ENCODE results near the gene TNNC1. TPM values are rescaled to one million over a fixed set of nuclear protein-coding genes. Genes with fewer than 3 reads are reported as not detected.
A peak's percentile ranks its signal among the peaks of the same experiment; 100 is the strongest.

TNNC1 gene
- total RNA-seq, 2 experiments from 2014 or later, result 7.2 to 7.6 TPM

DNA sequence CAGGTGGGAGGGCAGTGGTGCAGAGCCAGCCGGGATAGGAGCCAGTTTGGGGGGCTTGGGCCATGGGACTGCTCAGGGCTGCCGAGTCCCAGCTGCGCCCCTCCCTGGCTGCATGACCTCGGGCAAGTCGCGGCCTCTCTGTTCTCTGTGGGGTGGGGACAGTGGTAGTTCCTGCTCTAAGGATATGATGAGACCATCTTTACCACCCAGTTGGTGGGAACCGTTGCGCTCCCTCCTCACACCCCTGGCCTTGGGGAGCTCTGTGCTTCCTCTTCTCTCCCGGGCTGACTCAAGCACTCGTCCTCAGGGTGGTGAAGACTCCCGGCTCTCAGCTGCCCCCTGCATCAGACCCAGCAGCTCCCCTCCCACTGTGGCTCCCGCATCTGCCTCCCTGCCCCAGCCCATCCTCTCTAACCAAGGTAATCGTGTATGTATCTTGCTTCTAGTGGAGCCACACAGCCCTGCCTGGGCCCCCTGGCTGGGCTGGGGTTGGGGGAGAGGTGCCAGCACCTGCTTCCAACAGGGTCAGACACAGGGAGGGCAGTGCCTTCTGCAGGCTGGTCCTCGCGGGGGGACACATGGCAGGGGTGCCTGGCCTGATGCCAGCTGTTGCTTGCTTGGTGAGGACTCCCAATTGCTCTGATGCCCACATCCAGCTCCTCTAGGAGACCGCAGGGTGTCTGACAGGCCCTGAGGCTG, 26.2 kb upstream of the TNNC1 start:
- CTCF ChIA-PET, result no interaction called here
- Mint-ChIP-seq H3K27ac (no peak overlapping the region), H3K36me3 (ENCODE audit: low read depth) (peaks cover 17% of the 10 kb centered on the region)

GRCh38 chr3:52479037-52479876, 25.4 kb upstream of the TNNC1 start:
- Mint-ChIP-seq H3K36me3 (ENCODE audit: low read depth) (peaks cover 17% of the 10 kb centered on the region), H3K27me3 (ENCODE audit: low read depth) (no peaks in the 10 kb centered on the region), H3K27ac (no peak overlapping the region), H3K4me3 (no peak overlapping the region), H3K9me3 (no peaks in the 10 kb centered on the region), H3K4me1 (ENCODE audit: low read depth) (no peaks in the 10 kb centered on the region)
- intact Hi-C loops (cut with micrococcal nuclease), result no loop called here
- CTCF ChIA-PET, result no interaction called here
- no peak for DNase-seq

More for the DNA sequence above, 26.2 kb upstream of the TNNC1 start:
- H3K4me3 Mint-ChIP-seq, result no peak overlapping the region
- H3K9me3 Mint-ChIP-seq, result no peaks in the 10 kb centered on the region
- no peak for DNase-seq
- no peaks in the 10 kb centered on the region for H3K27me3 Mint-ChIP-seq (ENCODE audit: low read depth)
- H3K4me1 Mint-ChIP-seq (ENCODE audit: low read depth), result no peaks in the 10 kb centered on the region
- intact Hi-C loops (cut with micrococcal nuclease), result no loop called here

DNA sequence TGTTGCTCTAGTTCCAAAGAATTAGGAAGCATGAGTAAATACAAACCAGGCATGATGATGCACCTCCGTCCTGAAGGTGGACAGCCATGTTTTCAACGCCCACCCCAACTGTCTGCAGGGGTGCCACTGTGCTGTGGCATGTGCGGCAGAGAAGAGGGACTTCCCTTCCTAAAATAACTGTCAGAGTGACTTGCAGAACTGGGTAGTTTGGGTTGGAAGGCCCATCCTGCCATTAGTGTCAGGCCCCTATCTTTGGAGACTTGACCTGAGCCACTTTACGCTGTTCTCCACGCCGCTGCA, 23.9 kb upstream of the TNNC1 start:
- intact Hi-C loops (cut with micrococcal nuclease), result no loop called here
- H3K36me3 Mint-ChIP-seq (ENCODE audit: low read depth), result peaks cover 22% of the 10 kb centered on the region
- no peaks in the 10 kb centered on the region for H3K4me1 Mint-ChIP-seq (ENCODE audit: low read depth)
- no peak overlapping the region for H3K4me3 Mint-ChIP-seq
- H3K27me3 Mint-ChIP-seq (ENCODE audit: low read depth), result no peaks in the 10 kb centered on the region
- CTCF ChIA-PET, result no interaction called here
- H3K27ac Mint-ChIP-seq, result no peak overlapping the region
- H3K9me3 Mint-ChIP-seq, result no peaks in the 10 kb centered on the region
- DNase-seq, result no peak

GRCh38 chr3:52477076-52477795, 23.4 kb upstream of the TNNC1 start:
- no peak overlapping the region for H3K4me3 Mint-ChIP-seq
- intact Hi-C loops (cut with micrococcal nuclease), result no loop called here
- no peaks in the 10 kb centered on the region for H3K9me3 Mint-ChIP-seq
- CTCF ChIA-PET, result no interaction called here
- peaks cover 24% of the 10 kb centered on the region for H3K36me3 Mint-ChIP-seq (ENCODE audit: low read depth)
- H3K4me1 Mint-ChIP-seq (ENCODE audit: low read depth), result no peaks in the 10 kb centered on the region
- H3K27me3 Mint-ChIP-seq (ENCODE audit: low read depth), result no peaks in the 10 kb centered on the region
- H3K27ac Mint-ChIP-seq, result no peak overlapping the region
- no peak for DNase-seq

- H3K4me1 Mint-ChIP-seq (ENCODE audit: low read depth), result no peaks in the 10 kb centered on the region
- peaks cover 15% of the 10 kb centered on the region for H3K36me3 Mint-ChIP-seq (ENCODE audit: low read depth)
- DNase-seq, result no peak
- no peak overlapping the region for H3K27ac Mint-ChIP-seq
- no peaks in the 10 kb centered on the region for H3K9me3 Mint-ChIP-seq
- CTCF ChIA-PET, result interaction anchor here (1.0 kb wide), 1 partner anchor 16 kb away, joined by 4 read pairs; no protein-coding TSS in a partner anchor
- no peaks in the 10 kb centered on the region for H3K27me3 Mint-ChIP-seq (ENCODE audit: low read depth)
- no peak overlapping the region for H3K4me3 Mint-ChIP-seq
- intact Hi-C loops (cut with micrococcal nuclease), result no loop called here
Observed at GRCh38 chr3:52473026-52473425, 19.2 kb upstream of the TNNC1 start.

- intact Hi-C loops (cut with micrococcal nuclease), result loop anchor here (1.0 kb wide), 1 partner anchor 210 kb away; no protein-coding TSS in a partner anchor
Observed at GRCh38 chr3:52472239-52473000, 18.6 kb upstream of the TNNC1 start.

GRCh38 chr3:52471371-52472238, 17.8 kb upstream of the TNNC1 start:
- CTCF ChIA-PET, result interaction anchor here (0.6 to 1.2 kb wide), 5 partner anchors 13 to 513 kb away, joined by 3 to 4 read pairs (median 4); no protein-coding TSS in a partner anchor
- no peaks in the 10 kb centered on the region for H3K4me1 Mint-ChIP-seq (ENCODE audit: low read depth)
- H3K27me3 Mint-ChIP-seq (ENCODE audit: low read depth), result no peaks in the 10 kb centered on the region
- peak; percentile 55 for DNase-seq
- H3K4me3 Mint-ChIP-seq, result no peak overlapping the region
- peaks cover 15% of the 10 kb centered on the region for H3K36me3 Mint-ChIP-seq (ENCODE audit: low read depth)
- no peak overlapping the region for H3K27ac Mint-ChIP-seq
- intact Hi-C loops (cut with micrococcal nuclease), result loop anchor here (1.0 kb wide), 1 partner anchor 211 kb away; no protein-coding TSS in a partner anchor
- no peaks in the 10 kb centered on the region for H3K9me3 Mint-ChIP-seq

More at GRCh38 chr3:52472239-52473000, 18.6 kb upstream of the TNNC1 start:
- H3K36me3 Mint-ChIP-seq (ENCODE audit: low read depth), result peaks cover 15% of the 10 kb centered on the region
- DNase-seq, result no peak
- no peaks in the 10 kb centered on the region for H3K4me1 Mint-ChIP-seq (ENCODE audit: low read depth)
- CTCF ChIA-PET, result interaction anchor here (0.6 to 1.1 kb wide), 4 partner anchors 14 to 129 kb away, joined by 3 to 4 read pairs (median 4); no protein-coding TSS in a partner anchor
- no peaks in the 10 kb centered on the region for H3K9me3 Mint-ChIP-seq
- no peak overlapping the region for H3K27ac Mint-ChIP-seq
- no peak overlapping the region for H3K4me3 Mint-ChIP-seq
- no peaks in the 10 kb centered on the region for H3K27me3 Mint-ChIP-seq (ENCODE audit: low read depth)

DNA sequence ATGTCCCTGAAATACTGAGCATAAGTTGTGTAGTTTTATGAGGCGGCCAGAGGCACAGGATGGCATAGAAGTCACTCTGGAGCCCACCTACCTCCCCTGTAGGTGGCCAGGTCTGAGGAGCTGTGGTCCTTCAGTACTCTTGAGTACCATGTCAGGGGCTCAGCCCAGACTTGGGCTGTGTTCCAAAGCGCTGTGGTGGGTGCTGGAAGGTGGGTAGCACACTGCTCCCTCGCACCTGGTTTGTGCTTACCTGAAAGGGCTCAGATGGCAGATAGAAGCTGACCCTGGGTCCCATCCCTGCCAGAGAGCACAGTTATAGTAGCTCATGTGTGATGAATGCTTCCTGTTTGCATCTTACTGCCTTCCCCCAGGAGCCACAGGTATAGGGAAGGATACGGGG, 17.1 kb upstream of the TNNC1 start:
- peaks cover under 1% of the 10 kb centered on the region for H3K4me1 Mint-ChIP-seq (ENCODE audit: low read depth)
- CTCF ChIA-PET, result interaction anchor here (0.6 to 1.6 kb wide), 4 partner anchors 12 to 513 kb away, joined by 3 to 5 read pairs (median 4); no protein-coding TSS in a partner anchor
- no peak overlapping the region for H3K4me3 Mint-ChIP-seq
- no peaks in the 10 kb centered on the region for H3K27me3 Mint-ChIP-seq (ENCODE audit: low read depth)
- no peaks in the 10 kb centered on the region for H3K9me3 Mint-ChIP-seq
- DNase-seq, result no peak
- H3K27ac Mint-ChIP-seq, result no peak overlapping the region
- intact Hi-C loops (cut with micrococcal nuclease), result no loop called here
- H3K36me3 Mint-ChIP-seq (ENCODE audit: low read depth), result peaks cover 11% of the 10 kb centered on the region

DNA sequence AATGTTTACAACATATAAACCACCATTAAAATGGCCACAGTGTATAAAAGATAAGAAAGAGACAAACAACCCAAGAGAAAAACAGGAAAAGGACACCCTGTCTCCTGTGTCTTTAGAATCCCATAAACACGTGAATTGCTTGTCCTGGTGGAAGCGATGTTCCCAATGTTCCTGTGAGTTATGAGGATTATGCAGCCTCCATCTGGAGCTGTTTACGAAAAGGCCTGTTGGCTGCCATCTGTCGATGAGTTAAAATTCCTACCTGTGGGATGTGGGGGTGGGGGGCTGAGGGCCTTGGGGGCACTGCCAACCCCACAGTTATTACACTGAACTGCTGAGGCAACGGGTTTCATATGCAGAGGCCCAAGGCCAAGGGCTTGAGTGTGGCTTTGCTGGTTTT, 15.2 kb upstream of the TNNC1 start:
- no peak for DNase-seq
- peaks cover 3% of the 10 kb centered on the region for H3K4me1 Mint-ChIP-seq (ENCODE audit: low read depth)
- CTCF ChIA-PET, result interaction anchor here (0.6 kb wide), 1 partner anchor 54 kb away, joined by 3 read pairs; no protein-coding TSS in a partner anchor
- H3K36me3 Mint-ChIP-seq (ENCODE audit: low read depth), result peaks cover 8% of the 10 kb centered on the region
- no peak overlapping the region for H3K27ac Mint-ChIP-seq
- no peaks in the 10 kb centered on the region for H3K9me3 Mint-ChIP-seq
- intact Hi-C loops (cut with micrococcal nuclease), result no loop called here
- H3K27me3 Mint-ChIP-seq (ENCODE audit: low read depth), result no peaks in the 10 kb centered on the region
- H3K4me3 Mint-ChIP-seq, result no peak overlapping the region

DNA sequence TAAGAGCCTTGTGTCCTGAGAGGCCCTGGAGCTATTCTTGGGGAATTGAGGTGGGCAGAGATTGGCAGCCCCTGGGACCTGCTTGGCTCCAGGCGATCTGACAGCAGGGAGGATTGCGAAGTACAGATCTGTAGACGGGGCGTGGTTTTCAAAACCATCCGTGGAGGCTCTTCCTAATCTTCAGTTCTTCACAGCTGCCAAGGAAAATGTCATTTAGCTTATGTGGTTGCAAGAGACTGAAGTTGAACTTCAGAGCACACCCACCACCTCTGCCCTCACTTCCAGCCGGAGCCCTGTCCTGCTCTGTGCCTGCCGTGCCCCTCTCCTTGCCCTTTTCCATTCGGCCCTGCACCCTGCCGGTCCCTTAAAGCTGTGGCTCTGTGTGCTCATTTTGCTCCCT, 14.5 kb upstream of the TNNC1 start:
- Mint-ChIP-seq H3K9me3 (no peaks in the 10 kb centered on the region), H3K4me3 (no peak overlapping the region), H3K36me3 (ENCODE audit: low read depth) (peaks cover 6% of the 10 kb centered on the region), H3K27me3 (ENCODE audit: low read depth) (no peaks in the 10 kb centered on the region), H3K4me1 (ENCODE audit: low read depth) (peaks cover 4% of the 10 kb centered on the region), H3K27ac (no peak overlapping the region)
- DNase-seq, result no peak
- intact Hi-C loops (cut with micrococcal nuclease), result no loop called here
- CTCF ChIA-PET, result interaction anchor here (0.6 to 0.7 kb wide), 2 partner anchors 54 to 65 kb away, joined by 3 read pairs; no protein-coding TSS in a partner anchor

GRCh38 chr3:52463416-52463815, 9.6 kb upstream of the TNNC1 start:
- peaks cover 7% of the 10 kb centered on the region for H3K36me3 Mint-ChIP-seq (ENCODE audit: low read depth)
- CTCF ChIA-PET, result no interaction called here
- intact Hi-C loops (cut with micrococcal nuclease), result no loop called here

More at GRCh38 chr3:52463416-52463815, 9.6 kb upstream of the TNNC1 start:
- Mint-ChIP-seq H3K27me3 (ENCODE audit: low read depth) (no peaks in the 10 kb centered on the region), H3K27ac (no peak overlapping the region), H3K4me1 (ENCODE audit: low read depth) (peaks cover 14% of the 10 kb centered on the region), H3K4me3 (no peak overlapping the region), H3K9me3 (no peaks in the 10 kb centered on the region)
- DNase-seq, result no peak

Data from activated naive CD4-positive, alpha-beta T cell treated with anti-CD3 and anti-CD28 coated beads for 36 hours (primary cell).